ENCODE results near the gene PYCR2. TPM values are rescaled to one million over a fixed set of nuclear protein-coding genes. Genes with fewer than 3 reads are reported as not detected.

Gene PYCR2
- total RNA-seq, 1 experiment from 2014 or later: 57.7 TPM

DNA sequence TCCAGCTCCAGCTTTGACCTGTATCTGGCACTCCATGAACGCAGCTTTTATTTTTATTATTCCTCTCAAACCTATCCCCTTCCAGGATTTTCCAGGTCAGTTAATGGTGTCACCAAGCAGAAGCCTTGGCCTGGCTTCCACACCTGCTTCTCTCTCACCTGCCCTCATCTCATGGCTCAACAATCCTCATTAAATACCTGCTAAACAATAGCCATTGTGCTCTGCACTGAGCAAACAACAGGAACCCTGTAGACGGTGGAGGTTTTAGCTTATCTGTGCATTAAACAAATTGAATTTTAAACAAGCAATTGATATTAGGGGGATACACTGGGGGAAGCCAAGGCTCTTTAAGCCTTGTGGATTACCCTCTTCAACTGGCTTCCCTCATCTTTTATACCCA, 15.3 kb downstream of the PYCR2 start:
- H3K36me3 ChIP-seq (ENCODE audit: low read depth, low read length): no peaks in the 10 kb centered on the region
- intact Hi-C loops (cut with micrococcal nuclease): no loop called here
- no peak overlapping the region for H3K4me3 ChIP-seq (ENCODE audit: low read length)
- H3K27ac ChIP-seq (ENCODE audit: low read length): no peak overlapping the region
- CTCF ChIA-PET: no interaction called here
- H3K4me2 ChIP-seq (ENCODE audit: low read length): no peak overlapping the region
- no peaks in the 10 kb centered on the region for H3K9me3 ChIP-seq (ENCODE audit: low read length)
- no peaks in the 10 kb centered on the region for H4K20me1 ChIP-seq (ENCODE audit: low read length)
- no peaks in the 10 kb centered on the region for H3K9me2 ChIP-seq (replicated peaks; ENCODE audit: low read length)
- no peak for TF ChIP-seq EZH2 (IDR thresholded peaks at IDR 0.05; ENCODE audit: low read length, unreplicated experiment)
- no peak for TF ChIP-seq CTCF (conservative IDR thresholded peaks at IDR 0.05; ENCODE audit: low read depth, low read length)
- no peak for TF ChIP-seq EZH2phosphoT487 (IDR thresholded peaks at IDR 0.05; ENCODE audit: borderline replicate concordance, low read length)
- H3K9ac ChIP-seq (ENCODE audit: low read length): no peak overlapping the region
- BruUV-seq (replicated peaks): no TSS peak
- H3K79me2 ChIP-seq (ENCODE audit: low read length): no peaks in the 10 kb centered on the region
- H2AFZ ChIP-seq (ENCODE audit: low read length): no peak overlapping the region
- ATAC-seq: peak; percentile 28; the same call in 1 of the 2 replicates
- H3K27me3 ChIP-seq (ENCODE audit: low read length): no peaks in the 10 kb centered on the region
- DNase-seq: no peak
- POLR2A ChIA-PET (ENCODE audit: unreplicated experiment): interaction anchor here (0.5 kb wide), 1 partner anchor 12 kb away, joined by 3 read pairs; no protein-coding TSS in a partner anchor
- no peaks in the 10 kb centered on the region for H3F3A ChIP-seq (ENCODE audit: low read length, unreplicated experiment)
- no peaks in the 10 kb centered on the region for H3K4me1 ChIP-seq (ENCODE audit: insufficient read depth, low read length)

- H3K9ac ChIP-seq (ENCODE audit: low read length): no peak overlapping the region
- intact Hi-C loops (cut with micrococcal nuclease): no loop called here
- no peak for DNase-seq
- ATAC-seq: no peak
- no peak overlapping the region for H3K27ac ChIP-seq (ENCODE audit: low read length)
- no TSS peak for BruUV-seq (replicated peaks)
- H3K9me2 ChIP-seq (replicated peaks; ENCODE audit: low read length): no peaks in the 10 kb centered on the region
- no peaks in the 10 kb centered on the region for H3K4me1 ChIP-seq (ENCODE audit: insufficient read depth, low read length)
- ChIA-PET CTCF (no interaction called here), POLR2A (ENCODE audit: unreplicated experiment) (no interaction called here)
- H3K9me3 ChIP-seq (ENCODE audit: low read length): no peaks in the 10 kb centered on the region
- H2AFZ ChIP-seq (ENCODE audit: low read length): no peak overlapping the region
- TF ChIP-seq EZH2phosphoT487 (IDR thresholded peaks at IDR 0.05; ENCODE audit: borderline replicate concordance, low read length) (no peak), CTCF (conservative IDR thresholded peaks at IDR 0.05; ENCODE audit: low read depth, low read length) (no peak), EZH2 (IDR thresholded peaks at IDR 0.05; ENCODE audit: low read length, unreplicated experiment) (no peak)
- no peak overlapping the region for H3K4me3 ChIP-seq (ENCODE audit: low read length)
- no peak overlapping the region for H3K4me2 ChIP-seq (ENCODE audit: low read length)
- H3K27me3 ChIP-seq (ENCODE audit: low read length): no peaks in the 10 kb centered on the region
- no peaks in the 10 kb centered on the region for H3K36me3 ChIP-seq (ENCODE audit: low read depth, low read length)
- no peaks in the 10 kb centered on the region for H4K20me1 ChIP-seq (ENCODE audit: low read length)
- H3K79me2 ChIP-seq (ENCODE audit: low read length): no peaks in the 10 kb centered on the region
- H3F3A ChIP-seq (ENCODE audit: low read length, unreplicated experiment): no peaks in the 10 kb centered on the region
Observed at GRCh38 chr1:225908013-225908640, 15.9 kb downstream of the PYCR2 start.

GRCh38 chr1:225907341-225907740, 16.7 kb downstream of the PYCR2 start:
- Histone ChIP-seq H3K79me2 (ENCODE audit: low read length) (no peaks in the 10 kb centered on the region), H3F3A (ENCODE audit: low read length, unreplicated experiment) (no peaks in the 10 kb centered on the region), H3K9me3 (ENCODE audit: low read length) (no peaks in the 10 kb centered on the region), H4K20me1 (ENCODE audit: low read length) (no peaks in the 10 kb centered on the region), H3K27ac (ENCODE audit: low read length) (no peak overlapping the region), H3K4me3 (ENCODE audit: low read length) (no peak overlapping the region), H3K4me2 (ENCODE audit: low read length) (no peak overlapping the region), H3K9me2 (replicated peaks; ENCODE audit: low read length) (no peaks in the 10 kb centered on the region), H3K9ac (ENCODE audit: low read length) (no peak overlapping the region), H3K36me3 (ENCODE audit: low read depth, low read length) (no peaks in the 10 kb centered on the region), H3K4me1 (ENCODE audit: insufficient read depth, low read length) (no peaks in the 10 kb centered on the region), H2AFZ (ENCODE audit: low read length) (no peak overlapping the region), H3K27me3 (ENCODE audit: low read length) (no peaks in the 10 kb centered on the region)
- ATAC-seq: no peak
- intact Hi-C loops (cut with micrococcal nuclease): no loop called here
- POLR2A ChIA-PET (ENCODE audit: unreplicated experiment): no interaction called here
- TF ChIP-seq EZH2phosphoT487 (IDR thresholded peaks at IDR 0.05; ENCODE audit: borderline replicate concordance, low read length) (no peak), CTCF (conservative IDR thresholded peaks at IDR 0.05; ENCODE audit: low read depth, low read length) (no peak), EZH2 (IDR thresholded peaks at IDR 0.05; ENCODE audit: low read length, unreplicated experiment) (no peak)
- CTCF ChIA-PET: no interaction called here
- BruUV-seq (replicated peaks): no TSS peak
- DNase-seq: no peak

Data from PC-3 (cell line).